Ovary (tissue), 3 donors: ENCODE measurements around the gene MARK2.

ENCODE experiments used
- POLR2A ChIP-seq: fragments of 450-650 bp; IDR thresholded peaks from one replicate; pipeline ENCODE4 v1.6.1; 2017; ENCODE audit warnings: antibody characterized with exemption, mild to moderate bottlenecking, moderate library complexity
- TF ChIP-seq, protein P1 (sequence below), 3 donors: fragments of 450-650 bp in 2 of 3; fragments of 200-600 bp in 1 of 3; IDR thresholded peaks; one replicate each; pipeline versions ENCODE4 v1.5.1 to v1.8.0; 2016 to 2022; ENCODE audit warnings: antibody characterized with exemption in 3 of 3, mild to moderate bottlenecking in 1 of 3
- donor health status: DM: no; HTN: no; CAD: no.

GRCh38 chr11:63939397-63939891, 100.5 kb downstream of the MARK2 start:
- TF ChIP-seq POLR2A, result no peak
- TF ChIP-seq, protein P1, sequence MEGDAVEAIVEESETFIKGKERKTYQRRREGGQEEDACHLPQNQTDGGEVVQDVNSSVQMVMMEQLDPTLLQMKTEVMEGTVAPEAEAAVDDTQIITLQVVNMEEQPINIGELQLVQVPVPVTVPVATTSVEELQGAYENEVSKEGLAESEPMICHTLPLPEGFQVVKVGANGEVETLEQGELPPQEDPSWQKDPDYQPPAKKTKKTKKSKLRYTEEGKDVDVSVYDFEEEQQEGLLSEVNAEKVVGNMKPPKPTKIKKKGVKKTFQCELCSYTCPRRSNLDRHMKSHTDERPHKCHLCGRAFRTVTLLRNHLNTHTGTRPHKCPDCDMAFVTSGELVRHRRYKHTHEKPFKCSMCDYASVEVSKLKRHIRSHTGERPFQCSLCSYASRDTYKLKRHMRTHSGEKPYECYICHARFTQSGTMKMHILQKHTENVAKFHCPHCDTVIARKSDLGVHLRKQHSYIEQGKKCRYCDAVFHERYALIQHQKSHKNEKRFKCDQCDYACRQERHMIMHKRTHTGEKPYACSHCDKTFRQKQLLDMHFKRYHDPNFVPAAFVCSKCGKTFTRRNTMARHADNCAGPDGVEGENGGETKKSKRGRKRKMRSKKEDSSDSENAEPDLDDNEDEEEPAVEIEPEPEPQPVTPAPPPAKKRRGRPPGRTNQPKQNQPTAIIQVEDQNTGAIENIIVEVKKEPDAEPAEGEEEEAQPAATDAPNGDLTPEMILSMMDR (IDR thresholded peaks at IDR 0.05), result no peak
